ENCODE data around the gene DUSP7. TPM values are rescaled to one million over a fixed set of nuclear protein-coding genes. Genes with fewer than 3 reads are reported as not detected.
A peak's percentile ranks its signal among the peaks of the same experiment; 100 is the strongest.

DUSP7 gene
- polyA plus RNA-seq, 4 donors = 1.6 to 9.4 (median 4.4) TPM

GRCh38 chr3:52093756-52094545 is 37.6 kb upstream of the DUSP7 start:
- H3K27me3 ChIP-seq (ENCODE audit: control insufficient read depth in 3 of 3, insufficient read depth in 3 of 3, low read length in 3 of 3) = no peaks in the 10 kb centered on the region
- H3K27ac ChIP-seq (ENCODE audit: low read depth in 1 of 3, low read length in 2 of 3) = no peak overlapping the region
- WGBS, 3 donors = 92 to 95% (median 94%) methylated on average over 7 of the region's 7 CpGs
- H3K4me3 ChIP-seq (ENCODE audit: low read depth in 1 of 3, low read length in 3 of 3) = no peak overlapping the region
- FAIRE-seq (no peak), DNase-seq (no peak)
- peaks cover 0 to 22% (median 0%) of the 10 kb centered on the region in 3 donors for H3K4me1 ChIP-seq (ENCODE audit: control insufficient read depth in 3 of 3, insufficient read depth in 2 of 3, low read depth in 1 of 3, low read length in 2 of 3)
- peaks cover 0 to 47% (median 2%) of the 10 kb centered on the region in 3 donors for H3K36me3 ChIP-seq (ENCODE audit: control insufficient read depth in 3 of 3, insufficient read depth in 2 of 3, low read depth in 1 of 3, low read length in 3 of 3)
- H3K9me3 ChIP-seq (ENCODE audit: control insufficient read depth in 2 of 2, insufficient read depth in 1 of 2, low read depth in 1 of 2, low read length in 1 of 2) = no peaks in the 10 kb centered on the region

GRCh38 chr3:52092891-52093290 is 36.5 kb upstream of the DUSP7 start:
- no peak overlapping the region for H3K27ac ChIP-seq (ENCODE audit: low read depth in 1 of 3, low read length in 2 of 3)
- FAIRE-seq (no peak), DNase-seq (no peak)
- peaks cover 0 to 32% (median 0%) of the 10 kb centered on the region in 3 donors for H3K4me1 ChIP-seq (ENCODE audit: control insufficient read depth in 3 of 3, insufficient read depth in 2 of 3, low read depth in 1 of 3, low read length in 2 of 3)
- H3K4me3 ChIP-seq (ENCODE audit: low read depth in 1 of 3, low read length in 3 of 3) = no peak overlapping the region
- H3K27me3 ChIP-seq (ENCODE audit: control insufficient read depth in 3 of 3, insufficient read depth in 3 of 3, low read length in 3 of 3) = no peaks in the 10 kb centered on the region
- WGBS, 3 donors = 91 to 98% (median 96%) methylated on average over 7 of the region's 7 CpGs
- peaks cover 0 to 49% (median 2%) of the 10 kb centered on the region in 3 donors for H3K36me3 ChIP-seq (ENCODE audit: control insufficient read depth in 3 of 3, insufficient read depth in 2 of 3, low read depth in 1 of 3, low read length in 3 of 3)
- H3K9me3 ChIP-seq (ENCODE audit: control insufficient read depth in 2 of 2, insufficient read depth in 1 of 2, low read depth in 1 of 2, low read length in 1 of 2) = no peaks in the 10 kb centered on the region

- peaks cover 0 to 44% (median 0%) of the 10 kb centered on the region in 3 donors for H3K36me3 ChIP-seq (ENCODE audit: control insufficient read depth in 3 of 3, insufficient read depth in 2 of 3, low read depth in 1 of 3, low read length in 3 of 3)
- H3K4me3 ChIP-seq (ENCODE audit: low read depth in 1 of 3, low read length in 3 of 3) = no peak overlapping the region
- H3K9me3 ChIP-seq (ENCODE audit: control insufficient read depth in 2 of 2, insufficient read depth in 1 of 2, low read depth in 1 of 2, low read length in 1 of 2) = no peaks in the 10 kb centered on the region
- H3K27ac ChIP-seq (ENCODE audit: low read depth in 1 of 3, low read length in 2 of 3) = no peak overlapping the region
- no peaks in the 10 kb centered on the region for H3K27me3 ChIP-seq (ENCODE audit: control insufficient read depth in 3 of 3, insufficient read depth in 3 of 3, low read length in 3 of 3)
- H3K4me1 ChIP-seq (ENCODE audit: control insufficient read depth in 3 of 3, insufficient read depth in 2 of 3, low read depth in 1 of 3, low read length in 2 of 3) = peaks cover 0 to 38% (median 0%) of the 10 kb centered on the region in 3 donors
- 27 to 60% (median 58%) methylated on average over 1 of the region's 1 CpG for WGBS, 3 donors
- DNase-seq (no peak), FAIRE-seq (no peak)
Measured at GRCh38 chr3:52092271-52092660, 35.9 kb upstream of the DUSP7 start.

- Histone ChIP-seq H3K36me3 (ENCODE audit: control insufficient read depth in 3 of 3, insufficient read depth in 2 of 3, low read depth in 1 of 3, low read length in 3 of 3) (peaks cover 0 to 38% (median 0%) of the 10 kb centered on the region in 3 donors), H3K4me3 (ENCODE audit: low read depth in 1 of 3, low read length in 3 of 3) (no peak overlapping the region), H3K27ac (ENCODE audit: low read depth in 1 of 3, low read length in 2 of 3) (no peak overlapping the region), H3K4me1 (ENCODE audit: control insufficient read depth in 3 of 3, insufficient read depth in 2 of 3, low read depth in 1 of 3, low read length in 2 of 3) (peaks cover 0 to 42% (median 0%) of the 10 kb centered on the region in 3 donors), H3K27me3 (ENCODE audit: control insufficient read depth in 3 of 3, insufficient read depth in 3 of 3, low read length in 3 of 3) (no peaks in the 10 kb centered on the region), H3K9me3 (ENCODE audit: control insufficient read depth in 2 of 2, insufficient read depth in 1 of 2, low read depth in 1 of 2, low read length in 1 of 2) (no peaks in the 10 kb centered on the region)
- no peak for FAIRE-seq
- no peak for DNase-seq
- WGBS, 3 donors = 87 to 95% (median 94%) methylated on average over 5 of the region's 5 CpGs
Measured at GRCh38 chr3:52091586-52092270, 35.4 kb upstream of the DUSP7 start.

- FAIRE-seq = no peak
- DNase-seq = no peak
- Histone ChIP-seq H3K4me3 (ENCODE audit: low read depth in 1 of 3, low read length in 3 of 3) (no peak overlapping the region), H3K36me3 (ENCODE audit: control insufficient read depth in 3 of 3, insufficient read depth in 2 of 3, low read depth in 1 of 3, low read length in 3 of 3) (peaks cover 0 to 35% (median 0%) of the 10 kb centered on the region in 3 donors), H3K9me3 (ENCODE audit: control insufficient read depth in 2 of 2, insufficient read depth in 1 of 2, low read depth in 1 of 2, low read length in 1 of 2) (no peaks in the 10 kb centered on the region), H3K4me1 (ENCODE audit: control insufficient read depth in 3 of 3, insufficient read depth in 2 of 3, low read depth in 1 of 3, low read length in 2 of 3) (peaks cover 0 to 43% (median 0%) of the 10 kb centered on the region in 3 donors), H3K27ac (ENCODE audit: low read depth in 1 of 3, low read length in 2 of 3) (peak overlapping the region in 1 of 3 donors; percentile 37), H3K27me3 (ENCODE audit: control insufficient read depth in 3 of 3, insufficient read depth in 3 of 3, low read length in 3 of 3) (no peaks in the 10 kb centered on the region)
- WGBS, 3 donors = 83 to 97% (median 93%) methylated on average over 8 of the region's 8 CpGs
Measured at GRCh38 chr3:52090933-52091468, 34.6 kb upstream of the DUSP7 start.

- Histone ChIP-seq H3K4me1 (ENCODE audit: control insufficient read depth in 3 of 3, insufficient read depth in 2 of 3, low read depth in 1 of 3, low read length in 2 of 3) (peaks cover 0 to 43% (median 0%) of the 10 kb centered on the region in 3 donors), H3K27me3 (ENCODE audit: control insufficient read depth in 3 of 3, insufficient read depth in 3 of 3, low read length in 3 of 3) (no peaks in the 10 kb centered on the region), H3K4me3 (ENCODE audit: low read depth in 1 of 3, low read length in 3 of 3) (no peak overlapping the region), H3K36me3 (ENCODE audit: control insufficient read depth in 3 of 3, insufficient read depth in 2 of 3, low read depth in 1 of 3, low read length in 3 of 3) (peaks cover 0 to 32% (median 0%) of the 10 kb centered on the region in 3 donors), H3K27ac (ENCODE audit: low read depth in 1 of 3, low read length in 2 of 3) (peak overlapping the region in 1 of 3 donors; percentile 37), H3K9me3 (ENCODE audit: control insufficient read depth in 2 of 2, insufficient read depth in 1 of 2, low read depth in 1 of 2, low read length in 1 of 2) (no peaks in the 10 kb centered on the region)
- 80 to 88% (median 87%) methylated on average over 12 of the region's 12 CpGs for WGBS, 3 donors
- DNase-seq (peak in 1 of 2 donors; percentile 47), FAIRE-seq (no peak)
Measured at GRCh38 chr3:52090131-52090932, 34.0 kb upstream of the DUSP7 start.

GRCh38 chr3:52089691-52090090 is 33.3 kb upstream of the DUSP7 start:
- no peak overlapping the region for H3K27ac ChIP-seq (ENCODE audit: low read depth in 1 of 3, low read length in 2 of 3)
- 87 to 94% (median 88%) methylated on average over 4 of the region's 4 CpGs for WGBS, 3 donors
- no peaks in the 10 kb centered on the region for H3K9me3 ChIP-seq (ENCODE audit: control insufficient read depth in 2 of 2, insufficient read depth in 1 of 2, low read depth in 1 of 2, low read length in 1 of 2)
- H3K4me1 ChIP-seq (ENCODE audit: control insufficient read depth in 3 of 3, insufficient read depth in 2 of 3, low read depth in 1 of 3, low read length in 2 of 3) = peaks cover 0 to 43% (median 0%) of the 10 kb centered on the region in 3 donors
- no peak for FAIRE-seq
- no peaks in the 10 kb centered on the region for H3K27me3 ChIP-seq (ENCODE audit: control insufficient read depth in 3 of 3, insufficient read depth in 3 of 3, low read length in 3 of 3)
- peaks cover 0 to 28% (median 0%) of the 10 kb centered on the region in 3 donors for H3K36me3 ChIP-seq (ENCODE audit: control insufficient read depth in 3 of 3, insufficient read depth in 2 of 3, low read depth in 1 of 3, low read length in 3 of 3)
- no peak overlapping the region for H3K4me3 ChIP-seq (ENCODE audit: low read depth in 1 of 3, low read length in 3 of 3)
- DNase-seq = no peak
